ENCODE results near the gene SCD5.

The SCD5 gene

GRCh38 chr4:82640540-82640939, 158.1 kb downstream of the SCD5 start:
- DNase-seq (ENCODE audit: low read depth) = no peak
- no peak overlapping the region for H3K4me3 ChIP-seq (ENCODE audit: low read depth, low read length)
- TF ChIP-seq CTCF (IDR thresholded peaks at IDR 0.05; ENCODE audit: low read depth, low read length, missing control alignments) = no peak

GRCh38 chr4:82639971-82640370, 158.6 kb downstream of the SCD5 start:
- TF ChIP-seq CTCF (IDR thresholded peaks at IDR 0.05; ENCODE audit: low read depth, low read length, missing control alignments) = no peak
- no peak for DNase-seq (ENCODE audit: low read depth)
- no peak overlapping the region for H3K4me3 ChIP-seq (ENCODE audit: low read depth, low read length)

GRCh38 chr4:82638479-82638878, 160.1 kb downstream of the SCD5 start:
- no peak for DNase-seq (ENCODE audit: low read depth)
- TF ChIP-seq CTCF (IDR thresholded peaks at IDR 0.05; ENCODE audit: low read depth, low read length, missing control alignments) = no peak
- H3K4me3 ChIP-seq (ENCODE audit: low read depth, low read length) = no peak overlapping the region

GRCh38 chr4:82630079-82630478, 168.5 kb downstream of the SCD5 start:
- TF ChIP-seq CTCF (IDR thresholded peaks at IDR 0.05; ENCODE audit: low read depth, low read length, missing control alignments) = no peak
- DNase-seq (ENCODE audit: low read depth) = no peak
- H3K4me3 ChIP-seq (ENCODE audit: low read depth, low read length) = no peak overlapping the region

GRCh38 chr4:82629238-82630000, 169.2 kb downstream of the SCD5 start:
- no peak for TF ChIP-seq CTCF (IDR thresholded peaks at IDR 0.05; ENCODE audit: low read depth, low read length, missing control alignments)
- H3K4me3 ChIP-seq (ENCODE audit: low read depth, low read length) = no peak overlapping the region
- no peak for DNase-seq (ENCODE audit: low read depth)

GRCh38 chr4:82626251-82626868, 172.2 kb downstream of the SCD5 start:
- no peak for TF ChIP-seq CTCF (IDR thresholded peaks at IDR 0.05; ENCODE audit: low read depth, low read length, missing control alignments)
- no peak for DNase-seq (ENCODE audit: low read depth)
- no peak overlapping the region for H3K4me3 ChIP-seq (ENCODE audit: low read depth, low read length)

GRCh38 chr4:82624819-82625218, 173.8 kb downstream of the SCD5 start:
- no peak for TF ChIP-seq CTCF (IDR thresholded peaks at IDR 0.05; ENCODE audit: low read depth, low read length, missing control alignments)
- no peak overlapping the region for H3K4me3 ChIP-seq (ENCODE audit: low read depth, low read length)
- DNase-seq (ENCODE audit: low read depth) = no peak
